DOHH2 (cell line): Measurements from ENCODE around the gene TPCN2.

ENCODE experiments used
- H3F3A ChIP-seq: fragments of 200-600 bp; sonication (generic), shearing (Covaris generic); 2 replicates; pipeline ENCODE4 v1.6.0; 2016; ENCODE audit warnings: antibody characterized with exemption, mild to moderate bottlenecking; ENCODE audit not compliant: control insufficient read depth, insufficient read depth
- H3K27ac ChIP-seq: fragments of 200-600 bp; sonication (generic); 2 replicates; pipeline ENCODE4 v1.5.1; 2014; ENCODE audit warnings: low read depth, mild to moderate bottlenecking, low read length, moderate library complexity
- H3K27me3 ChIP-seq: fragments of 200-600 bp; sonication (generic); 2 replicates; pipeline ENCODE4 v1.6.1; 2014; ENCODE audit warnings: mild to moderate bottlenecking, low read length, mixed read lengths; ENCODE audit not compliant: control insufficient read depth
- H3K36me3 ChIP-seq: fragments of 200-600 bp; sonication (generic); 2 replicates; pipeline ENCODE4 v1.6.1; 2014; ENCODE audit warnings: mild to moderate bottlenecking, low read length, moderate library complexity, mixed read lengths; ENCODE audit not compliant: control insufficient read depth
- H3K4me1 ChIP-seq: fragments of 200-600 bp; sonication (generic); 2 replicates; pipeline ENCODE4 v1.6.1; 2014; ENCODE audit warnings: mild to moderate bottlenecking, low read length, mixed read lengths; ENCODE audit not compliant: control insufficient read depth
- H3K4me2 ChIP-seq: fragments of 200-600 bp; sonication (generic); 2 replicates; pipeline ENCODE4 v1.6.0; 2014; ENCODE audit warnings: mild to moderate bottlenecking, low read length, moderate library complexity
- H3K4me3 ChIP-seq: fragments of 200-600 bp; sonication (generic); 2 replicates; pipeline ENCODE4 v1.5.1; 2014; ENCODE audit warnings: mild to moderate bottlenecking, low read length, mixed read lengths
- H3K79me2 ChIP-seq: fragments of 200-600 bp; sonication (generic); 2 replicates; pipeline ENCODE4 v1.6.1; 2014; ENCODE audit warnings: mild to moderate bottlenecking, low read length, mixed read lengths; ENCODE audit not compliant: control insufficient read depth
- H3K9me2 ChIP-seq: fragments of 200-600 bp; sonication (generic); replicated peaks from 2 replicates; pipeline ENCODE4 v1.6.1; 2014; ENCODE audit warnings: mild to moderate bottlenecking, low read length, mixed read lengths; ENCODE audit not compliant: control insufficient read depth
- H3K9me3 ChIP-seq: fragments of 200-600 bp; sonication (generic); 2 replicates; pipeline ENCODE4 v1.6.1; 2014; ENCODE audit warnings: antibody characterized with exemption, low read length, mixed read lengths; ENCODE audit not compliant: control insufficient read depth, insufficient read depth
- H4K20me1 ChIP-seq: fragments of 200-600 bp; sonication (generic); 2 replicates; pipeline ENCODE4 v1.6.0; 2014; ENCODE audit warnings: low read depth, mild to moderate bottlenecking, antibody characterized with exemption, low read length, moderate library complexity; ENCODE audit not compliant: control insufficient read depth, insufficient read depth
- EZH2phosphoT487 ChIP-seq: fragments of 200-600 bp; sonication (generic); IDR thresholded peaks from 2 replicates; pipeline ENCODE4 v1.6.1; 2017; ENCODE audit warnings: borderline replicate concordance, mild to moderate bottlenecking, antibody characterized with exemption, low read length, moderate library complexity, mixed read lengths
- TF ChIP-seq, protein P1 (sequence below): fragments of 200-600 bp; sonication (generic); IDR thresholded peaks from one replicate; pipeline ENCODE4 v1.5.1; 2014; ENCODE audit warnings: antibody characterized with exemption, mild to moderate bottlenecking, low read depth, low read length; ENCODE audit not compliant: poor library complexity, severe bottlenecking

The TPCN2 gene

DNA sequence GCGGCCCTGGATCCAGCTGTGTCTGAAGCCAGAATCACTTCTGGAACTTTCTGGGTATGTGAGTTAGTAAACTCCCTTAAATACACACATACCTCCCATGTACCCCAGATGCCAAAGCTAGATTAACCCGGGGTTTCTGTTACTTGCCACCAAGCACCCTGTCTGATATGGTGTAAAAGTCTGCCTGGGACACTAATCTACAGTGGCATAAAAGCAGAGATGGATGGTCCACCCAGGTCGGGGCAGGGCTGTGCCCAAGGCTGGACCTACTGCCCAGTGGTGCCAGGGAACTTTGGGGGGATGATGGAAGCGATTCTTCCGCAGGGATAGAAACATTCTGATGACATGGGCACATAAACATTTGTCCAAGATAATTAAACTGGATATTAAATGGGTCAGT is 48.3 kb upstream of the TPCN2 start:
- H3K27me3 ChIP-seq: no peaks in the 10 kb centered on the region
- H3K27ac ChIP-seq: no peak overlapping the region
- H3K4me3 ChIP-seq: no peak overlapping the region
- H3F3A ChIP-seq: no peaks in the 10 kb centered on the region
- no peaks in the 10 kb centered on the region for H3K4me1 ChIP-seq
- no peak overlapping the region for H3K4me2 ChIP-seq
- H3K9me2 ChIP-seq: no peaks in the 10 kb centered on the region
- no peaks in the 10 kb centered on the region for H3K36me3 ChIP-seq
- no peaks in the 10 kb centered on the region for H3K79me2 ChIP-seq
- TF ChIP-seq, protein P1, sequence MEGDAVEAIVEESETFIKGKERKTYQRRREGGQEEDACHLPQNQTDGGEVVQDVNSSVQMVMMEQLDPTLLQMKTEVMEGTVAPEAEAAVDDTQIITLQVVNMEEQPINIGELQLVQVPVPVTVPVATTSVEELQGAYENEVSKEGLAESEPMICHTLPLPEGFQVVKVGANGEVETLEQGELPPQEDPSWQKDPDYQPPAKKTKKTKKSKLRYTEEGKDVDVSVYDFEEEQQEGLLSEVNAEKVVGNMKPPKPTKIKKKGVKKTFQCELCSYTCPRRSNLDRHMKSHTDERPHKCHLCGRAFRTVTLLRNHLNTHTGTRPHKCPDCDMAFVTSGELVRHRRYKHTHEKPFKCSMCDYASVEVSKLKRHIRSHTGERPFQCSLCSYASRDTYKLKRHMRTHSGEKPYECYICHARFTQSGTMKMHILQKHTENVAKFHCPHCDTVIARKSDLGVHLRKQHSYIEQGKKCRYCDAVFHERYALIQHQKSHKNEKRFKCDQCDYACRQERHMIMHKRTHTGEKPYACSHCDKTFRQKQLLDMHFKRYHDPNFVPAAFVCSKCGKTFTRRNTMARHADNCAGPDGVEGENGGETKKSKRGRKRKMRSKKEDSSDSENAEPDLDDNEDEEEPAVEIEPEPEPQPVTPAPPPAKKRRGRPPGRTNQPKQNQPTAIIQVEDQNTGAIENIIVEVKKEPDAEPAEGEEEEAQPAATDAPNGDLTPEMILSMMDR: no peak
- H3K9me3 ChIP-seq: no peaks in the 10 kb centered on the region
- H4K20me1 ChIP-seq: no peaks in the 10 kb centered on the region

GRCh38 chr11:69000831-69001242 is 47.9 kb upstream of the TPCN2 start:
- Histone ChIP-seq H3K36me3 (no peaks in the 10 kb centered on the region), H4K20me1 (no peaks in the 10 kb centered on the region), H3K4me1 (no peaks in the 10 kb centered on the region), H3F3A (no peaks in the 10 kb centered on the region), H3K4me3 (no peak overlapping the region), H3K79me2 (no peaks in the 10 kb centered on the region), H3K9me3 (no peaks in the 10 kb centered on the region), H3K9me2 (no peaks in the 10 kb centered on the region), H3K27ac (no peak overlapping the region), H3K4me2 (no peak overlapping the region), H3K27me3 (no peaks in the 10 kb centered on the region)
- no peak for TF ChIP-seq EZH2phosphoT487
- TF ChIP-seq, protein P1: no peak

GRCh38 chr11:69001243-69002081 is 47.3 kb upstream of the TPCN2 start:
- Histone ChIP-seq H3K36me3 (no peaks in the 10 kb centered on the region), H3F3A (no peaks in the 10 kb centered on the region), H3K4me3 (no peak overlapping the region), H3K27ac (no peak overlapping the region), H4K20me1 (no peaks in the 10 kb centered on the region), H3K4me1 (no peaks in the 10 kb centered on the region), H3K27me3 (no peaks in the 10 kb centered on the region), H3K79me2 (no peaks in the 10 kb centered on the region), H3K9me3 (no peaks in the 10 kb centered on the region), H3K4me2 (no peak overlapping the region), H3K9me2 (no peaks in the 10 kb centered on the region)
- no peak for TF ChIP-seq EZH2phosphoT487
- TF ChIP-seq, protein P1: no peak
